ENCODE data around the gene RBM4.
A peak's percentile ranks its signal among the peaks of the same experiment; 100 is the strongest.

Gene RBM4

GRCh38 chr11:66687831-66688281 lies 49.4 kb downstream of the RBM4 start:
- FAIRE-seq = no peak
- DNase-seq (ENCODE audit: insufficient read length, low spot score) = no peak

DNA sequence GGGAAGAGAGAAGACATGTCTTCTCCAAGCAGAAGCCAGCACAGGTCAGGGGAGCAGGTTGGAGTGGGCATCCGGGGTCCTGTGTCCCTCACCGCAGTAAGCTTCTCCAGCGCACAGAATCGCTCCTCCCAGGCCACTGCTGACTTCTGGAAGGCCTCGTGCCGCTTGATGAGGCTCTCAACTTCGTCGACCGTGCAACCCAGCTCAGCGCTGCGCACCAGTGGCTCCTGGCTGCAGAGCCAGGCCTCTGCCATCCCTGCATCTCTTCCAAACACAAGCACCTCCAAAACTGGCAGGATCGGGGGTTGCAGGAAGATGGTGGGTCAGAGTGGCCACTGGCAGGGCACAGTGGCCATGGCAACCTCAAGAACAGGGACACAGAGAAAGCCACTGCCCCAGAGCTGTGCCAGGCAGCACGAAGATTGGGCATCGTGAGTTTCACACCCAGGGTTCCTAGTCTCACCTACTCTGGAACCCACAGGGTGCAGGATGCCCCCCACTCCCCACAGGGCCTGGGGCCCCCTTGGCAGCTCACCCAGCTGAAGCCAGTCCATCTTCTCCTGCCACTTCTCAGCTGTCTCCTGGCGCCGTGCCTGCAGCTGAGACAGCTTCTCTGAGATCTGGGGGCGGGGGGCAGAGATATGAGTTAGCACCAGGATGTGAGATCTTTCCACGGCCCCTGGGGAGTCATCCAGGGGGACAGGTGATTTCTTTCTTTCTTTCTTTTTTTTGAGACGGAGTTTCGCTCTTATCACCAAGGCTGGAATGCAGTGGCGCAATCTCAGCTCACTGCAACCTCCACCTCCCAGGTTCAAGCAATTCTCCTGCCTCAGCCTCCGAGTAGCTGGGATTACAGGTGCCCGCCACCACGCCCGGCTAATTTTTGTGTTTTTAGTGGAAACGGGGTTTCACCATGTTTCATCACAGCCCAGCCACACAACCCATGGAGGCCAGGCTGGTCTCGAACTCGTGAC lies 50.3 kb downstream of the RBM4 start:
- DNase-seq (ENCODE audit: insufficient read length, low spot score) (no peak), FAIRE-seq (no peak)

- DNase-seq (ENCODE audit: insufficient read length, low spot score) = no peak
- no peak for FAIRE-seq
Measured at GRCh38 chr11:66689661-66690590, 51.4 kb downstream of the RBM4 start.

- FAIRE-seq (no peak), DNase-seq (ENCODE audit: insufficient read length, low spot score) (no peak)
Measured at GRCh38 chr11:66691311-66691980, 52.9 kb downstream of the RBM4 start.

DNA sequence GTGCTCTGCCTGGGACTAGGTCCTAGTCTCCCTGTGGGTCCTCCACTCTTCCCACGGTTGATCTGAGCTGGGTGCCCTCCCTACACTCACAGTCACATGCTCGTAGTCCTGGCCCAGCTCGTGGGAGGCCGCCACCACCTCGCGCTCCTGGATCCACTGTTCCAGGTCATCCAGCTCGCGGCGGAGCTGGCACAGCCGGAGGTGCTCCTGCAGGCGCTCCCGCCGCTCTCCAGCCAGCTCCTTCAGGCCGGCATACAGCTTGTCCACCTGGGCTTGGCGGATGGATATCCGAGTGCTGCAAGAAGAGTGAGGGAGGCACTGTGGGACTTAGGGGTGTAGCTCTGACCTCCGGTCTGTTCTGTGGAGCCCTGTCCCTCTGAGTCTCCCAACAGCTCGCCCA lies 53.9 kb downstream of the RBM4 start:
- FAIRE-seq = no peak
- no peak for DNase-seq (ENCODE audit: insufficient read length, low spot score)

DNA sequence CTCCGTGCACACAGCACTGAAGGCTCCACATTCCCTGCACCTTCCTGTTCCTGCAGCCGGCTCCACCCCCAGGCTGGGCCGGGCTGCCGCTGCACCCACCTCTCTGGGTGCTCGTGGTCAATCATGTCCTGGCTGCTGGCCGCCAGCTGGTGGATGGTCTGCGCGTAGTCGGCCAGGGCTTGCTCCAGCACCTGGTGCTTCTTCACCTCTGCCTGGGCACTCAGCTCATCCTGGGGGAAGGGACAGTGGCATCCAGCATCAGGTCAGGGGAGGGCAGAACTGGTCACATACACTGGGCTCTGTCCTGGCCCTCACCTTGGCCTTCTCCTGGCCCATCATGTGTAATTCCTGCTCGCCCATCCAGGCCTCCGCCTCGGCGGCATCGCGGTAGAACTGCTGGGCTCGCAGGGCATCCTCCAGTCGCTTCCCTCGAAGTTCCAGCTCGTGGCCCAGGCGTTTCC lies 54.4 kb downstream of the RBM4 start:
- no peak for DNase-seq (ENCODE audit: insufficient read length, low spot score)
- no peak for FAIRE-seq

- FAIRE-seq (no peak), DNase-seq (ENCODE audit: insufficient read length, low spot score) (no peak)
Measured at GRCh38 chr11:66693356-66694055, 55.0 kb downstream of the RBM4 start.

- no peak for FAIRE-seq
Measured at GRCh38 chr11:66694056-66694410, 55.5 kb downstream of the RBM4 start.

GRCh38 chr11:66694732-66695207 lies 56.3 kb downstream of the RBM4 start:
- peak; percentile 94 for DNase-seq (ENCODE audit: insufficient read length, low spot score)
- FAIRE-seq = peak; percentile 91

More at GRCh38 chr11:66694056-66694410, 55.5 kb downstream of the RBM4 start:
- DNase-seq (ENCODE audit: insufficient read length, low spot score) = no peak

All from GM19239 (cell line).